Sciatic nerve (tissue), 2 donors: ENCODE data around the gene ZMIZ1. TPM values are rescaled to one million over a fixed set of nuclear protein-coding genes. Genes with fewer than 3 reads are reported as not detected.

ENCODE experiments used
- ATAC-seq: fragments of 200-7000 bp; cut with Tn5 transposase; one replicate; pipeline ENCODE4 v1.9.1; 2020; ENCODE audit warnings: mild to moderate bottlenecking, moderate library complexity
- DNase-seq: peaks from one replicate; pipeline ENCODE4 v3.0.0-alpha.2; 2020; ENCODE audit warnings: low spot score
- intact Hi-C: fragments of 100-400 bp; cut with DNase I; formaldehyde crosslinking; loops from one replicate; pipeline ENCODE4 v1.14.2; 2022
- total RNA-seq: library from RNA; stranded (reverse); fragmentation: NEBNext Ultra II Directional; extraction: Animal tissue kit (Norgen Biotek cat#: 25700); gene quantifications from one replicate; pipeline ENCODE4 v1.2.1, GENCODE V29; 2021
- donor health status: DM: no; HTN: no; CAD: no.
- donor health status: DM: no; HTN: no; CAD: no.

The ZMIZ1 gene
- total RNA-seq, 1 donor from 2014 or later: 96.7 TPM

GRCh38 chr10:79088176-79088575, 19.4 kb downstream of the ZMIZ1 start:
- intact Hi-C loops: no loop called here
- no peak for DNase-seq
- ATAC-seq: no peak

GRCh38 chr10:79088613-79089355, 20.0 kb downstream of the ZMIZ1 start:
- ATAC-seq (no peak), DNase-seq (no peak)
- intact Hi-C loops: no loop called here

GRCh38 chr10:79089632-79090031, 20.9 kb downstream of the ZMIZ1 start:
- intact Hi-C loops: no loop called here
- ATAC-seq (no peak), DNase-seq (no peak)

- ATAC-seq (no peak), DNase-seq (no peak)
- intact Hi-C loops: no loop called here
Observed at GRCh38 chr10:79090134-79090803, 21.5 kb downstream of the ZMIZ1 start.

GRCh38 chr10:79092292-79092896, 23.6 kb downstream of the ZMIZ1 start:
- ATAC-seq (no peak), DNase-seq (no peak)
- intact Hi-C loops: no loop called here

GRCh38 chr10:79093658-79094411, 25.1 kb downstream of the ZMIZ1 start:
- ATAC-seq (peak; percentile 85), DNase-seq (peak; percentile 76)
- intact Hi-C loops: no loop called here

- ATAC-seq (no peak), DNase-seq (no peak)
Observed at GRCh38 chr10:79094412-79095175, 25.8 kb downstream of the ZMIZ1 start.

GRCh38 chr10:79095316-79095715, 26.6 kb downstream of the ZMIZ1 start:
- no peak for ATAC-seq
- DNase-seq: no peak
- intact Hi-C loops: no loop called here

More at GRCh38 chr10:79094412-79095175, 25.8 kb downstream of the ZMIZ1 start:
- intact Hi-C loops: no loop called here

- ATAC-seq (no peak), DNase-seq (no peak)
- intact Hi-C loops: no loop called here
Observed at GRCh38 chr10:79096514-79096913, 27.7 kb downstream of the ZMIZ1 start.

GRCh38 chr10:79097021-79097872, 28.5 kb downstream of the ZMIZ1 start:
- no peak for ATAC-seq
- DNase-seq: no peak
- intact Hi-C loops: no loop called here

GRCh38 chr10:79098061-79098460, 29.3 kb downstream of the ZMIZ1 start:
- DNase-seq: no peak
- intact Hi-C loops: no loop called here
- no peak for ATAC-seq

GRCh38 chr10:79098596-79099015, 29.8 kb downstream of the ZMIZ1 start:
- ATAC-seq (no peak), DNase-seq (no peak)
- intact Hi-C loops: no loop called here

- DNase-seq (no peak), ATAC-seq (no peak)
- intact Hi-C loops: no loop called here
Observed at GRCh38 chr10:79099898-79100448, 31.2 kb downstream of the ZMIZ1 start.

GRCh38 chr10:79100771-79101170, 32.0 kb downstream of the ZMIZ1 start:
- ATAC-seq (no peak), DNase-seq (no peak)
- intact Hi-C loops: no loop called here

- peak; percentile 85 for DNase-seq
- intact Hi-C loops: no loop called here
Observed at GRCh38 chr10:79101560-79102497, 33.1 kb downstream of the ZMIZ1 start.

GRCh38 chr10:79102498-79102874, 33.7 kb downstream of the ZMIZ1 start:
- DNase-seq: no peak
- peak; percentile 42 for ATAC-seq
- intact Hi-C loops: no loop called here

More at GRCh38 chr10:79101560-79102497, 33.1 kb downstream of the ZMIZ1 start:
- ATAC-seq: peak; percentile 89

GRCh38 chr10:79103129-79103528, 34.4 kb downstream of the ZMIZ1 start:
- ATAC-seq: no peak
- intact Hi-C loops: no loop called here

More at GRCh38 chr10:79103129-79103528, 34.4 kb downstream of the ZMIZ1 start:
- no peak for DNase-seq
